ENCODE data around the gene PIGBOS1.

The PIGBOS1 gene

GRCh38 chr15:55277715-55278114 lies 41.2 kb downstream of the PIGBOS1 start:
- Histone ChIP-seq H3K9me3 (no peaks in the 10 kb centered on the region), H3K36me3 (peaks cover 0 to 5% (median 0%) of the 10 kb centered on the region in 3 donors), H3K4me3 (no peak overlapping the region), H3K4me1 (peaks cover 0 to 19% (median 5%) of the 10 kb centered on the region in 4 donors), H3K27ac (no peak overlapping the region), H3K27me3 (no peaks in the 10 kb centered on the region)
- TF ChIP-seq, protein P1, sequence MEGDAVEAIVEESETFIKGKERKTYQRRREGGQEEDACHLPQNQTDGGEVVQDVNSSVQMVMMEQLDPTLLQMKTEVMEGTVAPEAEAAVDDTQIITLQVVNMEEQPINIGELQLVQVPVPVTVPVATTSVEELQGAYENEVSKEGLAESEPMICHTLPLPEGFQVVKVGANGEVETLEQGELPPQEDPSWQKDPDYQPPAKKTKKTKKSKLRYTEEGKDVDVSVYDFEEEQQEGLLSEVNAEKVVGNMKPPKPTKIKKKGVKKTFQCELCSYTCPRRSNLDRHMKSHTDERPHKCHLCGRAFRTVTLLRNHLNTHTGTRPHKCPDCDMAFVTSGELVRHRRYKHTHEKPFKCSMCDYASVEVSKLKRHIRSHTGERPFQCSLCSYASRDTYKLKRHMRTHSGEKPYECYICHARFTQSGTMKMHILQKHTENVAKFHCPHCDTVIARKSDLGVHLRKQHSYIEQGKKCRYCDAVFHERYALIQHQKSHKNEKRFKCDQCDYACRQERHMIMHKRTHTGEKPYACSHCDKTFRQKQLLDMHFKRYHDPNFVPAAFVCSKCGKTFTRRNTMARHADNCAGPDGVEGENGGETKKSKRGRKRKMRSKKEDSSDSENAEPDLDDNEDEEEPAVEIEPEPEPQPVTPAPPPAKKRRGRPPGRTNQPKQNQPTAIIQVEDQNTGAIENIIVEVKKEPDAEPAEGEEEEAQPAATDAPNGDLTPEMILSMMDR (IDR thresholded peaks at IDR 0.05) = no peak
- intact Hi-C loops (cut with DNase I; ENCODE audit: low total_unique reads) = no loop called here
- no peak for DNase-seq

DNA sequence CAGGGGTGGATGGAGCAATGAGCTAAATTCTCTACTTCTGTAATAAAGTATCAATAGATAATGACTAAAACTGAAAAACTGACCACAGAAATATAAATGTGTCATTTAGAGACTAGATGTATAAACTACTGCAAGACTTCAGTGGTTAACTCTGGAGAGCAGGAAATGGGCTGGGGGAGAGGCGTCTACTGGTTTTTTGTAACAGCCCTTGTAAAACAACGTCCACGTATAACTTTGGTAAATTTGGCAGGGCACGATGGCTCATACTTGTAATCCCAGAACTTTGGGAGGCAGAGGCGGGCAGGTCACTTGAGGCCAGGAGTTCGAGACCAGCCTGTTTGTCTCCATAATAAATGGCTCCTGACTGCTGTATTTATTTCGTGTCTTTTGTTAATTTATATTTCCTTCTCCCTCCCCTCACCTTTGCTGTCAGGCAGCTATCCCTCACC lies 41.8 kb downstream of the PIGBOS1 start:
- TF ChIP-seq, protein P1 (IDR thresholded peaks at IDR 0.05) = no peak
- Histone ChIP-seq H3K27me3 (no peaks in the 10 kb centered on the region), H3K36me3 (peaks cover 0 to 5% (median 0%) of the 10 kb centered on the region in 3 donors), H3K27ac (no peak overlapping the region), H3K9me3 (no peaks in the 10 kb centered on the region), H3K4me3 (no peak overlapping the region), H3K4me1 (peaks cover 0 to 14% (median 2%) of the 10 kb centered on the region in 4 donors)
- no peak for DNase-seq
- intact Hi-C loops (cut with DNase I; ENCODE audit: low total_unique reads) = no loop called here

- Histone ChIP-seq H3K4me1 (peaks cover 0 to 7% (median 0%) of the 10 kb centered on the region in 4 donors), H3K36me3 (peaks cover 0 to 5% (median 0%) of the 10 kb centered on the region in 3 donors), H3K9me3 (no peaks in the 10 kb centered on the region), H3K27me3 (no peaks in the 10 kb centered on the region), H3K4me3 (no peak overlapping the region), H3K27ac (no peak overlapping the region)
- TF ChIP-seq, protein P1 (IDR thresholded peaks at IDR 0.05) = no peak
- intact Hi-C loops (cut with DNase I; ENCODE audit: low total_unique reads) = no loop called here
- DNase-seq = no peak
These were observed 42.6 kb downstream of the PIGBOS1 start for GRCh38 chr15:55276324-55276723.

DNA sequence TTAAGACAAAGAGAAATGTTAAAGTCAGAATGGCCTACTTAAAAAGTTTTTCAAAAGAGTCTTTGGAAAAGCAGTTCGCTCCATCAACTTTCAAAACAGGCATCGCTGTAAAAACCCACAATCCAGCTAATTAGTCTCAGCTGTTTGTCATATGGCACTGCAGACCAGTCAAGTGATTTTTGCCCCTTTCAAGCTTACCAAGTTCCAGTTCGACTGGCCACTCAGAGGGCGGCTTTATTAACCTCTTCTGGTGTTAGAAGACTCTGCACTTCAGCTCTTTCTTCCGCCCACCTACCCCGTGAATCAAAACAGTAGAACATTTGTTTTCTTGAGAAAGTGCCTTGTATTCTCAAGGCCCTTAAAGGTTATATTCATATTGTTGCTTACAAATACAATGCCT lies 48.6 kb downstream of the PIGBOS1 start:
- intact Hi-C loops (cut with DNase I; ENCODE audit: low total_unique reads) = no loop called here
- Histone ChIP-seq H3K27me3 (no peaks in the 10 kb centered on the region), H3K36me3 (peaks cover 4 to 5% (median 5%) of the 10 kb centered on the region in 3 donors), H3K4me1 (no peaks in the 10 kb centered on the region), H3K27ac (no peak overlapping the region), H3K4me3 (no peak overlapping the region), H3K9me3 (no peaks in the 10 kb centered on the region)
- DNase-seq = no peak
- TF ChIP-seq, protein P1 (IDR thresholded peaks at IDR 0.05) = no peak

DNA sequence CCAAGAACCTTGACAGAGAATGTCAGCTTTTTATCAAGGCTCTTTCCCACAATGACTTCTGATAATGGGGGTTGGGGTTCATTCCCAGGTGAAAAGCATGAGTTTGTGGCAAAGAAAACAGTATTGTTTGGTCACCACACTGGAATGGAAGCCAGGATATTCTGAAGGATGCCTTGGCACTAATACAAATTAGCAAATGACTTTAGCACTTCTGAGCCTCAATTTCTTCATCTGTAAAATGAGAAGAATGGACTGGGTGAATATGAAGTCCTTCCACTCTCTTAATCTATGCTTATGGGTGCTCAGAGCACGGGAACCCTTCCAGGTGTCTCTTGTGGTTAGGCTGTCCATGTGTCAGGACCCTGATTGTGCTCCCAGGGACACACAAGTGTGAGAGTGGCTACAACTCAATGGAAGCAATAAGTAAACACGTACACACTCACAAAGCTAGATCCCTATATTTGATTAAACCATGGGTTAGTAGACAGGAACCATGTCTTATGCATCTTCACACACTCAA lies 50.7 kb downstream of the PIGBOS1 start:
- intact Hi-C loops (cut with DNase I; ENCODE audit: low total_unique reads) = no loop called here
- no peak for DNase-seq
- no peak overlapping the region for H3K27ac ChIP-seq
- TF ChIP-seq, protein P1 (IDR thresholded peaks at IDR 0.05) = no peak
- no peaks in the 10 kb centered on the region for H3K4me1 ChIP-seq
- no peaks in the 10 kb centered on the region for H3K27me3 ChIP-seq
- no peak overlapping the region for H3K4me3 ChIP-seq
- H3K36me3 ChIP-seq = peaks cover 0 to 5% (median 4%) of the 10 kb centered on the region in 3 donors
- no peaks in the 10 kb centered on the region for H3K9me3 ChIP-seq

All from tibial artery (tissue), 4 donors.